GM23248 (cell line): ENCODE results near the gene RANGAP1. TPM values are rescaled to one million over a fixed set of nuclear protein-coding genes. Genes with fewer than 3 reads are reported as not detected.

Source experiments
- DNase-seq: peaks from one replicate; pipeline ENCODE4 v3.0.0-alpha.2; 2015
- H2AFZ ChIP-seq: fragments of 200-600 bp; sonication (generic); 2 replicates; pipeline ENCODE4 v1.6.1; 2016; ENCODE audit warnings: antibody characterized with exemption
- H3F3A ChIP-seq: fragments of 200-600 bp; sonication (generic); 2 replicates; pipeline ENCODE4 v1.6.1; 2016; ENCODE audit warnings: mild to moderate bottlenecking, antibody characterized with exemption, mixed run types; ENCODE audit not compliant: insufficient read depth
- H3K27ac ChIP-seq: fragments of 200-600 bp; sonication (generic); 2 replicates; pipeline ENCODE4 v1.5.1; 2016; ENCODE audit warnings: mild to moderate bottlenecking
- H3K27me3 ChIP-seq: fragments of 200-600 bp; sonication (generic); replicated peaks from 2 replicates; pipeline ENCODE4 v1.6.1; 2016; ENCODE audit warnings: mild to moderate bottlenecking; ENCODE audit not compliant: insufficient read depth
- H3K36me3 ChIP-seq: fragments of 200-600 bp; sonication (generic); 2 replicates; pipeline ENCODE4 v1.6.1; 2016; ENCODE audit warnings: low read depth, mild to moderate bottlenecking
- H3K4me1 ChIP-seq: fragments of 200-600 bp; sonication (generic); 2 replicates; pipeline ENCODE4 v1.6.1; 2016; ENCODE audit warnings: mild to moderate bottlenecking; ENCODE audit not compliant: insufficient read depth
- H3K4me2 ChIP-seq: fragments of 200-600 bp; sonication (generic); one replicate; pipeline ENCODE4 v1.6.1; 2016; ENCODE audit warnings: mild to moderate bottlenecking; ENCODE audit not compliant: unreplicated experiment
- H3K4me3 ChIP-seq: fragments of 200-600 bp; sonication (generic); 2 replicates; pipeline ENCODE4 v1.5.1; 2016; ENCODE audit warnings: mild to moderate bottlenecking
- H3K79me2 ChIP-seq: fragments of 200-600 bp; sonication (generic); 2 replicates; pipeline ENCODE4 v1.6.1; 2016; ENCODE audit warnings: mild to moderate bottlenecking; ENCODE audit not compliant: insufficient read depth
- H3K9ac ChIP-seq: fragments of 200-600 bp; sonication (generic); 2 replicates; pipeline ENCODE4 v1.6.1; 2016; ENCODE audit warnings: mild to moderate bottlenecking
- H3K9me2 ChIP-seq: fragments of 200-600 bp; sonication (generic); 2 replicates; pipeline ENCODE4 v1.6.1; 2016; ENCODE audit warnings: mixed run types, mild to moderate bottlenecking, moderate library complexity; ENCODE audit not compliant: insufficient read depth
- H3K9me3 ChIP-seq: fragments of 200-600 bp; sonication (generic); one replicate; pipeline ENCODE4 v1.6.1; 2017; ENCODE audit warnings: low read depth
- H4K20me1 ChIP-seq: fragments of 200-600 bp; sonication (generic); 2 replicates; pipeline ENCODE4 v1.6.0; 2016; ENCODE audit not compliant: insufficient read depth
- EZH2 ChIP-seq: fragments of 200-600 bp; sonication (generic); IDR thresholded peaks from 2 replicates; pipeline ENCODE4 v1.6.1; 2018; ENCODE audit warnings: antibody characterized with exemption, mild to moderate bottlenecking; ENCODE audit not compliant: insufficient read depth, poor library complexity, severe bottlenecking
- EZH2phosphoT487 ChIP-seq: fragments of 200-600 bp; sonication (generic); IDR thresholded peaks from 2 replicates; pipeline ENCODE4 v1.6.1; 2018; ENCODE audit warnings: antibody characterized with exemption, moderate library complexity, mild to moderate bottlenecking, low read depth; ENCODE audit not compliant: insufficient read depth
- WGBS, 2 experiments: methylation state at CpG; one replicate each; pipeline ENCODE4 v1.1.6; 2015 to 2017; ENCODE audit warnings: low lambda C conversion rate in 2 of 2, low coverage in 1 of 2; ENCODE audit errors: missing lambda C conversion rate in 2 of 2; 5-methylcytosine and 5-hydroxymethylcytosine counted together
- in situ Hi-C: fragments of 300-500 bp; cut with MboI; formaldehyde crosslinking; loops from 2 replicates; pipeline ENCODE4 v1.15.0; 2020
- polyA plus RNA-seq: library from polyadenylated mRNA; unstranded; fragments of >200 nt; fragmentation: Nextera tagmentation; extraction: Ambion mirVana; gene quantifications from 2 replicates; pipeline ENCODE4 v1.2.1, GENCODE V29; 2016
- total RNA-seq: library from RNA; depleted of rRNA; stranded (reverse); fragments of >200 nt; shearing (Covaris generic); gene quantifications from 2 replicates; pipeline ENCODE4 v1.2.3, GENCODE V29; 2014

The RANGAP1 gene
- total and polyA plus RNA-seq, 2 experiments from 2014 or later, result 52.3 to 73.5 TPM

- in situ Hi-C loops, result no loop called here
- WGBS, 2 experiments, result 37 to 40% methylated on average over 9 of the region's 9 CpGs
- no peak overlapping the region for H3K9ac ChIP-seq
- peaks cover 47% of the 10 kb centered on the region for H3K4me1 ChIP-seq
- peak overlapping the region; percentile 25 for H3K27ac ChIP-seq
- peak; percentile 82 for DNase-seq
- peaks cover 39% of the 10 kb centered on the region for H3F3A ChIP-seq
- no peaks in the 10 kb centered on the region for H3K9me2 ChIP-seq
- no peaks in the 10 kb centered on the region for H3K9me3 ChIP-seq
- no peaks in the 10 kb centered on the region for H3K36me3 ChIP-seq
- no peak for TF ChIP-seq EZH2
- TF ChIP-seq EZH2phosphoT487, result no peak
- H3K4me3 ChIP-seq, result no peak overlapping the region
- H3K79me2 ChIP-seq, result peaks cover 18% of the 10 kb centered on the region
- H3K4me2 ChIP-seq, result peak overlapping the region; percentile 31
- H3K27me3 ChIP-seq, result no peaks in the 10 kb centered on the region
- H4K20me1 ChIP-seq, result no peaks in the 10 kb centered on the region
- H2AFZ ChIP-seq, result peak overlapping the region; percentile 29; the same call in 1 of the 2 replicates
These were observed 2.4 kb upstream of the RANGAP1 start for GRCh38 chr22:41288245-41288946.

GRCh38 chr22:41286639-41287091, 678 bp upstream of the RANGAP1 start:
- Histone ChIP-seq H3K27ac (peak overlapping the region; percentile 70), H3K79me2 (peaks cover 35% of the 10 kb centered on the region), H3K4me1 (peaks cover 47% of the 10 kb centered on the region), H3F3A (peaks cover 39% of the 10 kb centered on the region), H3K9me2 (no peaks in the 10 kb centered on the region), H3K4me3 (peak overlapping the region; percentile 85), H2AFZ (peak overlapping the region; percentile 96), H3K36me3 (peaks cover 9% of the 10 kb centered on the region), H3K4me2 (peak overlapping the region; percentile 98), H3K27me3 (no peaks in the 10 kb centered on the region), H3K9me3 (no peaks in the 10 kb centered on the region), H4K20me1 (no peaks in the 10 kb centered on the region), H3K9ac (peak overlapping the region; percentile 76)
- no peak for TF ChIP-seq EZH2
- TF ChIP-seq EZH2phosphoT487, result no peak
- peak; percentile 61 for DNase-seq
- 5 to 7% methylated on average over 15 of the region's 15 CpGs for WGBS, 2 experiments
- in situ Hi-C loops, result no loop called here

DNA sequence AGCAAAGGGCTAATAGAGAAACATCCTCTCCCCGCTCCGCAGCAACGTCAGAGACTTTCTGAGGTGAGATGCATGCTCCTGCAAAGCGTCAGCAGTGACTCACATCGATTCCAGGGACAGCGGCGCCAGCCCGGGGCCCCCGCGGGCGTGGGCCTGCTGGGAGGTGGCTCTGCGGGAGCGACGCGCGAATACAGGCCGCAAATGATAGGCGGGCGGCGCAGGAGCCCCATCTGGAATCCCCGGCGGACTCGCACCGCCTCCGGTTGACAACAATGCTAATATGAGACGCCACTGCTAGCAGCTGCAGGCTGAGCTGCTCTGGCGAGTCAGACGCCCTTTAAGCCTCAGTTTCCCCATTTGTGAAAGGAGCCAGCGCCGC, 557 bp downstream of the RANGAP1 start:
- WGBS, 2 experiments, result 2 to 3% methylated on average over 28 to 29 of the region's 30 CpGs

GRCh38 chr22:41284465-41284864, 1.5 kb downstream of the RANGAP1 start:
- no peak for DNase-seq
- Histone ChIP-seq H3K4me1 (peaks cover 28% of the 10 kb centered on the region), H3K9me3 (no peaks in the 10 kb centered on the region), H3K79me2 (peaks cover 57% of the 10 kb centered on the region), H2AFZ (no peak overlapping the region), H3K4me3 (peak overlapping the region; percentile 87), H3K27ac (peak overlapping the region; percentile 96), H3F3A (peaks cover 22% of the 10 kb centered on the region), H3K9ac (peak overlapping the region; percentile 92; the same call in 1 of the 2 replicates), H4K20me1 (no peaks in the 10 kb centered on the region), H3K9me2 (no peaks in the 10 kb centered on the region), H3K27me3 (no peaks in the 10 kb centered on the region), H3K4me2 (peak overlapping the region; percentile 91), H3K36me3 (peaks cover 9% of the 10 kb centered on the region)
- in situ Hi-C loops, result no loop called here
- 83 to 85% methylated on average over 9 to 10 of the region's 10 CpGs for WGBS, 2 experiments
- TF ChIP-seq EZH2phosphoT487 (no peak), EZH2 (no peak)

More for the DNA sequence above, 557 bp downstream of the RANGAP1 start:
- peaks cover 30% of the 10 kb centered on the region for H3F3A ChIP-seq
- H3K27ac ChIP-seq, result peak overlapping the region; percentile 96
- no peaks in the 10 kb centered on the region for H3K9me2 ChIP-seq
- peak overlapping the region; percentile 92 for H3K9ac ChIP-seq
- H3K4me3 ChIP-seq, result peak overlapping the region; percentile 87
- DNase-seq, result peak; percentile 98
- in situ Hi-C loops, result no loop called here
- peaks cover 48% of the 10 kb centered on the region for H3K79me2 ChIP-seq
- H4K20me1 ChIP-seq, result no peaks in the 10 kb centered on the region
- H2AFZ ChIP-seq, result peak overlapping the region; percentile 69
- TF ChIP-seq EZH2phosphoT487 (no peak), EZH2 (no peak)
- H3K36me3 ChIP-seq, result peaks cover 9% of the 10 kb centered on the region
- no peaks in the 10 kb centered on the region for H3K9me3 ChIP-seq
- H3K27me3 ChIP-seq, result no peaks in the 10 kb centered on the region
- H3K4me2 ChIP-seq, result peak overlapping the region; percentile 91
- H3K4me1 ChIP-seq, result peaks cover 37% of the 10 kb centered on the region
